Endothelial cell (in vitro differentiated cells): ENCODE results near the gene ADAT3. TPM values are rescaled to one million over a fixed set of nuclear protein-coding genes. Genes with fewer than 3 reads are reported as not detected.
"Not testable (repeated sequence)": the region's sequence is repeated elsewhere in the genome, so short reads cannot be mapped to it uniquely, and the experiment has no call there.

Experiments
- DNase-seq: peaks from one replicate; pipeline ENCODE4 v3.0.0; 2021; ENCODE audit warnings: low spot score
- H3K27ac Mint-ChIP-seq: one replicate; pipeline ENCODE4 v1.8.0; 2021; ENCODE audit warnings: mixed read lengths, inconsistent platforms; ENCODE audit not compliant: unreplicated experiment
- H3K27me3 Mint-ChIP-seq: one replicate; pipeline ENCODE4 v1.8.0; 2021; ENCODE audit warnings: mild to moderate bottlenecking, moderate library complexity, mixed read lengths, inconsistent platforms; ENCODE audit not compliant: unreplicated experiment
- H3K36me3 Mint-ChIP-seq: one replicate; pipeline ENCODE4 v1.8.0; 2021; ENCODE audit warnings: mild to moderate bottlenecking, low read depth, mixed read lengths, inconsistent platforms; ENCODE audit not compliant: unreplicated experiment
- H3K4me1 Mint-ChIP-seq: one replicate; pipeline ENCODE4 v1.8.0; 2021; ENCODE audit warnings: mild to moderate bottlenecking, mixed read lengths, inconsistent platforms; ENCODE audit not compliant: unreplicated experiment
- H3K4me3 Mint-ChIP-seq: one replicate; pipeline ENCODE4 v1.8.0; 2021; ENCODE audit warnings: mild to moderate bottlenecking, mixed read lengths, inconsistent platforms; ENCODE audit not compliant: unreplicated experiment
- H3K9me3 Mint-ChIP-seq: one replicate; pipeline ENCODE4 v1.8.0; 2021; ENCODE audit warnings: mixed read lengths, inconsistent platforms; ENCODE audit not compliant: unreplicated experiment
- CTCF ChIP-seq: fragments of 200-600 bp; sonication (generic); IDR thresholded peaks from one replicate; pipeline ENCODE4 v1.5.0; 2021; ENCODE audit warnings: antibody characterized with exemption; ENCODE audit not compliant: unreplicated experiment
- total RNA-seq: library from RNA; stranded (reverse); fragmentation: NEBNext Ultra II Directional; extraction: Animal tissue kit (Norgen Biotek cat#: 25700); gene quantifications from one replicate; pipeline ENCODE4 v1.2.1, GENCODE V29; 2021; ENCODE audit not compliant: unreplicated experiment

The ADAT3 gene
- total RNA-seq, 1 donor from 2014 or later: 10.5 TPM

- Mint-ChIP-seq H3K4me1 (peaks cover 22% of the 10 kb centered on the region), H3K27ac (peak overlapping the region; percentile 72), H3K4me3 (peak overlapping the region; percentile 96), H3K27me3 (peaks cover 25% of the 10 kb centered on the region), H3K36me3 (peaks cover 3% of the 10 kb centered on the region), H3K9me3 (no peaks in the 10 kb centered on the region)
- no peak for DNase-seq
- no peak for TF ChIP-seq CTCF
Observed at GRCh38 chr19:1873524-1874473, 31.4 kb upstream of the ADAT3 start.

- H3K4me3 Mint-ChIP-seq: peak overlapping the region; percentile 96
- peaks cover 25% of the 10 kb centered on the region for H3K27me3 Mint-ChIP-seq
- H3K36me3 Mint-ChIP-seq: peaks cover 3% of the 10 kb centered on the region
- peak overlapping the region; percentile 72 for H3K27ac Mint-ChIP-seq
- DNase-seq: no peak
- H3K9me3 Mint-ChIP-seq: no peaks in the 10 kb centered on the region
- TF ChIP-seq CTCF: no peak
- peaks cover 16% of the 10 kb centered on the region for H3K4me1 Mint-ChIP-seq
Observed at GRCh38 chr19:1874554-1875185, 30.5 kb upstream of the ADAT3 start.

- DNase-seq, H3K36me3 Mint-ChIP-seq, H3K9me3 Mint-ChIP-seq: not testable (repeated sequence)
- Mint-ChIP-seq H3K27me3 (peaks cover 27% of the 10 kb centered on the region), H3K27ac (peak overlapping the region; percentile 72), H3K4me3 (peak overlapping the region; percentile 96), H3K4me1 (peaks cover 16% of the 10 kb centered on the region)
Observed at GRCh38 chr19:1875265-1875645, 29.9 kb upstream of the ADAT3 start.

- H3K36me3 Mint-ChIP-seq: peaks cover 3% of the 10 kb centered on the region
- peak; percentile 91 for DNase-seq
- no peaks in the 10 kb centered on the region for H3K9me3 Mint-ChIP-seq
- TF ChIP-seq CTCF: no peak
- peak overlapping the region; percentile 96 for H3K4me3 Mint-ChIP-seq
- peaks cover 16% of the 10 kb centered on the region for H3K4me1 Mint-ChIP-seq
- H3K27ac Mint-ChIP-seq: peak overlapping the region; percentile 74
- H3K27me3 Mint-ChIP-seq: peaks cover 27% of the 10 kb centered on the region
Observed at GRCh38 chr19:1875646-1876495, 29.3 kb upstream of the ADAT3 start.
